Retinal pigment epithelial cell (primary cell): Measurements from ENCODE around the gene TIAM2.

Experiments
- DNase-seq: peaks from one replicate; pipeline ENCODE4 v3.0.0-alpha.2; 2010; ENCODE audit warnings: low read depth
- H3K4me3 ChIP-seq: 2 replicates; pipeline ENCODE4 v1.5.1; 2011; ENCODE audit warnings: mild to moderate bottlenecking, low read length, control low read depth, moderate library complexity
- TF ChIP-seq, protein P1 (sequence below): conservative IDR thresholded peaks from 2 replicates; pipeline ENCODE4 v1.5.1; 2011; ENCODE audit warnings: low read depth, low read length, control low read depth, inconsistent platforms

The TIAM2 gene

DNA sequence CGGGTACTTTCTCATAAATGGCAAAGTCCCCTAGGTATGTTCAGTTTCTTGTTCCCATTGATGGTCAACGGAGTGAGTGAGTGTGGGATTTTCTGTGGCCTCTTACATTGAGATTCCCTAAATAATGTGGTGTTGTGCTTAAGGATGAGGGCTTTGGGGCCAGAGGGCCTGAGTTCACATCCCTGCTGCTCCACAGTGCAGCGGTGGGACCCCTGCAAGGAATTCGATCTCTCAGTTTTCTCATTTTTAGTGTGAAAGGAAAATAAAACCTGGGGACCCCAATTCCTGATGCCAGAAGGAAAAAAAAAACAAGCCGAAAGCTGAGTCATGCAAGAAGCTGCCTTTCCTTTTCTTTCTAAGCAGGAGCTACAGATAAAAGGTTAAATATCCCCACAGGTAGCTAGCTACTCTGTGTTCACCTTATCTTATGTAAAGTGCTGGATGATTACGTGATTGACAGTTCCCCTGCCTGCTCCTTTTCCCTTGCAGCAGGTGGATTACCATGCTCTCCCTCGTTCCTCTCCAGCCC lies 148.5 kb downstream of the TIAM2 start:
- H3K4me3 ChIP-seq = no peak overlapping the region
- DNase-seq = no peak
- TF ChIP-seq, protein P1, sequence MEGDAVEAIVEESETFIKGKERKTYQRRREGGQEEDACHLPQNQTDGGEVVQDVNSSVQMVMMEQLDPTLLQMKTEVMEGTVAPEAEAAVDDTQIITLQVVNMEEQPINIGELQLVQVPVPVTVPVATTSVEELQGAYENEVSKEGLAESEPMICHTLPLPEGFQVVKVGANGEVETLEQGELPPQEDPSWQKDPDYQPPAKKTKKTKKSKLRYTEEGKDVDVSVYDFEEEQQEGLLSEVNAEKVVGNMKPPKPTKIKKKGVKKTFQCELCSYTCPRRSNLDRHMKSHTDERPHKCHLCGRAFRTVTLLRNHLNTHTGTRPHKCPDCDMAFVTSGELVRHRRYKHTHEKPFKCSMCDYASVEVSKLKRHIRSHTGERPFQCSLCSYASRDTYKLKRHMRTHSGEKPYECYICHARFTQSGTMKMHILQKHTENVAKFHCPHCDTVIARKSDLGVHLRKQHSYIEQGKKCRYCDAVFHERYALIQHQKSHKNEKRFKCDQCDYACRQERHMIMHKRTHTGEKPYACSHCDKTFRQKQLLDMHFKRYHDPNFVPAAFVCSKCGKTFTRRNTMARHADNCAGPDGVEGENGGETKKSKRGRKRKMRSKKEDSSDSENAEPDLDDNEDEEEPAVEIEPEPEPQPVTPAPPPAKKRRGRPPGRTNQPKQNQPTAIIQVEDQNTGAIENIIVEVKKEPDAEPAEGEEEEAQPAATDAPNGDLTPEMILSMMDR = no peak

DNA sequence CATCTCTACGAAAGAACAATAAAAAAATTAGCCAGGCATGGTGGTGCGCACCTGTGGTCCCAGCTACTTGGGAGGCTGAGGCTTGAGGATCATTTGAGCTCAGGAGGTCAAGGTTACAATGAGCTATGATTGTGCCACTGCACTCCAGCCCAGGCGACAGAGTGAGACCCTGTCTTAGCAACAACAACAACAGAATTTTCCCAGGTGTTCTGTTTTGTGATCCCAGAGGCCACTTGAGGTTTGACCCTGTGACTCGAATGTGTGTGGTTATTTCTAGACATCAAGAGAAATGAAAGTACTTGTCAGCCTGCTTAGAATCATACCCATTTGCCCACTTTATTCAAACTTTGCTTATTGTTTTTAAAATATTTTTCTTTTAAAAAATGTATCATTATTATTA lies 151.1 kb downstream of the TIAM2 start:
- no peak for DNase-seq
- TF ChIP-seq, protein P1 = no peak
- no peak overlapping the region for H3K4me3 ChIP-seq

DNA sequence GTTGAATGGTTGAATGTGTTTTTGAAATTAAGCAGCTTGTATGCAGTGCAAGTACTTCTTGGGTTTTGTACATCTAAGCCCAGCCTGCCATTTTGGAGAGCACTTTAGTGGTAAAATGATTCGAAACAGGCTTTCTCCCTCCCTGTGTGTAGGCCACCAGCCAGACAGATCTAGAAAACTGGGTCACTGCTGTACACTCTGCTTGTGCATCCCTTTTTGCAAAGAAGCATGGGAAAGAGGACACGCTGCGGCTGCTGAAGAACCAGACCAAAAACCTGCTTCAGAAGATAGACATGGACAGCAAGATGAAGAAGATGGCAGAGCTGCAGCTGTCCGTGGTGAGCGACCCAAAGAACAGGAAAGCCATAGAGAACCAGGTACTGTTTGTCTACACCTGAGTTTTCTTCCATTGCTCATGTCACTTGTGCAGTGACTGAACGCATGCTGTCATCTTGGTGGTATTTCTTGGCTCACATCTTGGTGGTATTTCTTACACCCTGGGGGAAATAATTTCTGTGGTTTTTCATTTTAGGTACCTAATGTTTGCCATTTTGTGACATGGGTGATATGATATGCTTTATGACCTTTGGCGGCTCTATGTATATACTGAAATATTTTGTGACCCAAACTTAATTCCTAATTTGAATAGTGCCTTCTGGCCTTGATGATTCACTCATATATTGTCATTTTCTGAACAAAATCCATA lies 153.0 kb downstream of the TIAM2 start:
- no peak overlapping the region for H3K4me3 ChIP-seq
- TF ChIP-seq, protein P1 = no peak
- DNase-seq = no peak

DNA sequence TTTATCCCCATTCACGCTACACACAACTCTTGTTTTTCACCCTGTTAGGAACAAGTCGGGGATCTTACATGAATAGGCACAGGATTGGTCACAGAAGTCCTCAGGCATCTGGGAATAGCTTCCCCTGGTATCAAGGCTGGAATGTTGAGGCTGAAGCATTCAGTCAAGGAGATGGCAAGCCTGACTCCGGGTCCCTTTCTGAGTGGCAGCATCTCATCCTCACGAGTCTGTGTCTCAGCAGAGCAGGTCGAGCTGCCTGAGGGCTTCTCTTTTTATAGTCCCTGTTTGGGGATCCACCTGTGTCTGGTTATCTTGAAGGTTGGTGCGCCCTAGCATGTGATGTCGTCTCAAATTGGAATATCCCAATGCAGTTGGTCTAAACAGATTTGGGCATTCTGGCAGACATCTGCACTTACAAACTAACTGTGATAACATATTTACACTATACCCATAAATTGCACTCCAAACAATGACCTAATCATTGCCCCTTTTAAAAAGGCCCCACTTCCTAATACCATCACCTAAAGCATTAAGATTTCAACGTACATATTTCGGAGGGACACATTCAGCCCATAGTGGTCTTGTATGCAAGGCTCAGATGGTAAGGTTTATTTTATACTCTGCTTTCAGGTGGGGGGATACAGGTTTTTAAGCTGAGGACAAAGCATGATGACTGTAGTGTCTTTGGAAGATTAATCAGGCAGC lies 156.0 kb downstream of the TIAM2 start:
- no peak overlapping the region for H3K4me3 ChIP-seq
- DNase-seq = no peak
- TF ChIP-seq, protein P1 = no peak

DNA sequence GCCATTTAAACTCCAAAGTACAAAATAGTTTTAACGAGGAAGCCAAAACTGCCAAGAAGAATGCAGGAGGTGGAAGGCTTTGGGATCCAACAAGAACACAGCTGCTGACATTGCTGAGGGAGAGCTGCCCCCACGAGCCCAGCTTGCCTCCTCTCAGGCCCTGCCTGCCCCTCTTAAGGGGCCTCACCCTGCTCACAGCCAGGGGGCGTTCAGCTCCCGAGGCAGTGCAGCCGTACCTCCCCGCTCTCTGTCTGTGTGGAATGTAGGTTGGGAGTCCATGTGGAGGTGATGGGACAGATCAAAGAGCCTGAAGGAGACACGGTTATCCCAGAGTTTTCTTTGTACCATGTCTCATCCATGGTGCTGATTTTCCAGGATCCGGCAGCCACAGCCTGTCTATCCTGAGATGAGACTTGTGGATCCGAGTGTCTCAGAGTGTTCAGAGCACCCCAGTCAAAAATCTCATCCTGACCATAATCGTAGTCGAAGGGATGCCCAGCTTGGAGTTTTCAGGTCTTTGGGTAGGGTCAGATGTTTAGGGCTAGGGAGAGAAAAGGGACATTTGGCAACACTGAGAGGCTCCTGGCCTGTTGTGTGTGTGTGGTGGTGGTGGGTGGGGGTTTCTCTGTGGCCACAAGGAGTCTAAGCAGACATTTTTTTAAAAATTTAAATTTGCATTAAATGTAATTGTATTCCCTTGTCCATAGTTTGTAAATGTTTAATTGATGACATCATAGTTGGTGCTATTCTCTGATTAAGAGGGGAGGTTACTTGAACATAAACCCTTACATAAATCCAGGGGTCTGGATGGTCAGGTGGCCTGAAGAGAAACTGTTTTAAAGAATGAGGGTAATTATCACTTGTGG lies 157.3 kb downstream of the TIAM2 start:
- H3K4me3 ChIP-seq = no peak overlapping the region
- no peak for DNase-seq
- TF ChIP-seq, protein P1 = peak; percentile 53

- TF ChIP-seq, protein P1 = no peak
- H3K4me3 ChIP-seq = no peak overlapping the region
- peak; percentile 65 for DNase-seq
Observed at GRCh38 chr6:155154158-155154830, 159.2 kb downstream of the TIAM2 start.
